Lower lobe of right lung (tissue), 2 donors: ENCODE results near the gene ROR1. TPM values are rescaled to one million over a fixed set of nuclear protein-coding genes. Genes with fewer than 3 reads are reported as not detected.

Experiments
- ATAC-seq, 2 donors: fragments of 200-7000 bp; cut with Tn5 transposase; one replicate each; pipeline ENCODE4 v1.9.1; 2020 to 2022; ENCODE audit warnings: mild to moderate bottlenecking in 2 of 2, moderate library complexity in 2 of 2
- DNase-seq: peaks from one replicate; pipeline ENCODE4 v3.0.0-alpha.2; 2020
- H3K27ac ChIP-seq: fragments of 200-600 bp; one replicate; pipeline ENCODE4 v1.8.0; 2022
- H3K27me3 ChIP-seq: fragments of 200-600 bp; one replicate; pipeline ENCODE4 v1.8.0; 2022; ENCODE audit warnings: low read depth
- H3K36me3 ChIP-seq: fragments of 200-600 bp; one replicate; pipeline ENCODE4 v1.8.0; 2022; ENCODE audit warnings: mild to moderate bottlenecking
- H3K4me1 ChIP-seq: fragments of 200-600 bp; one replicate; pipeline ENCODE4 v1.8.0; 2022
- H3K4me3 ChIP-seq: fragments of 200-600 bp; one replicate; pipeline ENCODE4 v1.8.0; 2022; ENCODE audit warnings: mild to moderate bottlenecking
- H3K9me3 ChIP-seq: fragments of 200-600 bp; one replicate; pipeline ENCODE4 v1.8.0; 2022
- CTCF ChIP-seq: fragments of 200-600 bp; IDR thresholded peaks from one replicate; pipeline ENCODE4 v1.8.0; 2022; ENCODE audit warnings: antibody characterized with exemption, mild to moderate bottlenecking
- intact Hi-C: fragments of 100-400 bp; cut with DNase I; formaldehyde crosslinking; loops from one replicate; pipeline ENCODE4 v1.11.0; 2022
- total RNA-seq: library from RNA; stranded (reverse); fragmentation: NEBNext Ultra II Directional; extraction: Animal tissue kit (Norgen Biotek cat#: 25700); gene quantifications from one replicate; pipeline ENCODE4 v1.2.1, GENCODE V29; 2021
- donor health status: DM: no; HTN: yes; CAD: no; lungs with severe emphysema.

The ROR1 gene
- total RNA-seq, 1 donor from 2014 or later: 15.8 TPM

GRCh38 chr1:63871463-63871862, 97.6 kb downstream of the ROR1 start:
- TF ChIP-seq CTCF: no peak

GRCh38 chr1:63873751-63874150, 99.9 kb downstream of the ROR1 start:
- ATAC-seq: no peak
- Histone ChIP-seq H3K4me3 (no peak overlapping the region), H3K4me1 (peaks cover 7% of the 10 kb centered on the region), H3K9me3 (no peaks in the 10 kb centered on the region), H3K27me3 (no peaks in the 10 kb centered on the region), H3K36me3 (no peaks in the 10 kb centered on the region), H3K27ac (no peak overlapping the region)
- no peak for TF ChIP-seq CTCF
- no peak for DNase-seq
- intact Hi-C loops: no loop called here

More at GRCh38 chr1:63871463-63871862, 97.6 kb downstream of the ROR1 start:
- Histone ChIP-seq H3K4me3 (no peak overlapping the region), H3K27me3 (no peaks in the 10 kb centered on the region), H3K27ac (no peak overlapping the region), H3K4me1 (no peaks in the 10 kb centered on the region), H3K36me3 (no peaks in the 10 kb centered on the region), H3K9me3 (no peaks in the 10 kb centered on the region)
- intact Hi-C loops: no loop called here
- DNase-seq (no peak), ATAC-seq (no peak)

- intact Hi-C loops: no loop called here
- Histone ChIP-seq H3K36me3 (no peaks in the 10 kb centered on the region), H3K27me3 (no peaks in the 10 kb centered on the region), H3K9me3 (no peaks in the 10 kb centered on the region), H3K27ac (no peak overlapping the region), H3K4me3 (no peak overlapping the region), H3K4me1 (peaks cover 7% of the 10 kb centered on the region)
- TF ChIP-seq CTCF: no peak
- DNase-seq (no peak), ATAC-seq (peak in 1 of 2 donors; percentile 53)
Measured at GRCh38 chr1:63874278-63874880, 100.6 kb downstream of the ROR1 start.

GRCh38 chr1:63875636-63876035, 101.8 kb downstream of the ROR1 start:
- Histone ChIP-seq H3K27me3 (no peaks in the 10 kb centered on the region), H3K36me3 (no peaks in the 10 kb centered on the region), H3K9me3 (no peaks in the 10 kb centered on the region), H3K4me1 (peaks cover 7% of the 10 kb centered on the region), H3K4me3 (no peak overlapping the region), H3K27ac (no peak overlapping the region)
- intact Hi-C loops: no loop called here
- no peak for TF ChIP-seq CTCF
- no peak for DNase-seq
- no peak for ATAC-seq

- intact Hi-C loops: no loop called here
- H3K27me3 ChIP-seq: no peaks in the 10 kb centered on the region
- no peak for TF ChIP-seq CTCF
- no peak for ATAC-seq
- H3K9me3 ChIP-seq: no peaks in the 10 kb centered on the region
- no peak overlapping the region for H3K27ac ChIP-seq
- H3K4me3 ChIP-seq: no peak overlapping the region
- peaks cover 7% of the 10 kb centered on the region for H3K4me1 ChIP-seq
- no peaks in the 10 kb centered on the region for H3K36me3 ChIP-seq
- no peak for DNase-seq
Measured at GRCh38 chr1:63877021-63877767, 103.4 kb downstream of the ROR1 start.
